ENCODE measurements around the gene ADAM17. TPM values are rescaled to one million over a fixed set of nuclear protein-coding genes. Genes with fewer than 3 reads are reported as not detected.
A peak's percentile ranks its signal among the peaks of the same experiment; 100 is the strongest.

The ADAM17 gene
- total and polyA plus RNA-seq, 9 of the 15 experiments (the other 6 are each of a cell fraction or from before 2014, with no cell fraction given), result 5.8 to 30.0 (median 19.0) TPM

- TF ChIP-seq ZNF121 (CRISPR knock-in tag; conservative IDR thresholded peaks at IDR 0.05) (no peak), KDM1A (IDR thresholded peaks at IDR 0.05) (no peak), TAL1 (IDR thresholded peaks at IDR 0.05) (no peak), KLF6 (CRISPR knock-in tag; IDR thresholded peaks at IDR 0.05; ENCODE audit: borderline replicate concordance) (no peak), OTX1 (CRISPR knock-in tag; IDR thresholded peaks at IDR 0.05) (0 out of 2 replicates have a peak, but pooled peaks have one; percentile 5), ZZZ3 (IDR thresholded peaks at IDR 0.05) (no peak), KLF10 (CRISPR knock-in tag; IDR thresholded peaks at IDR 0.05) (no peak), ESRRB (CRISPR knock-in tag; IDR thresholded peaks at IDR 0.05; ENCODE audit: borderline replicate concordance) (no peak), GATAD2A (IDR thresholded peaks at IDR 0.05) (peak; percentile 49), ETV5 (CRISPR knock-in tag; IDR thresholded peaks at IDR 0.05; ENCODE audit: low read depth) (peak; percentile 90), ZNF384 (IDR thresholded peaks at IDR 0.05; ENCODE audit: low read depth, low read length) (no peak), ARID4B (CRISPR knock-in tag; IDR thresholded peaks at IDR 0.05) (peak; percentile 57; the same call in 1 of the 2 replicates), GABPA (tag; conservative IDR thresholded peaks at IDR 0.05; ENCODE audit: low read depth) (peak; percentile 97), SMARCA4 (IDR thresholded peaks at IDR 0.05) (no peak), RHOXF2B (CRISPR knock-in tag; conservative IDR thresholded peaks at IDR 0.05) (no peak), ZNF507 (tag; conservative IDR thresholded peaks at IDR 0.05) (no peak)
- TF ChIP-seq, protein P1, sequence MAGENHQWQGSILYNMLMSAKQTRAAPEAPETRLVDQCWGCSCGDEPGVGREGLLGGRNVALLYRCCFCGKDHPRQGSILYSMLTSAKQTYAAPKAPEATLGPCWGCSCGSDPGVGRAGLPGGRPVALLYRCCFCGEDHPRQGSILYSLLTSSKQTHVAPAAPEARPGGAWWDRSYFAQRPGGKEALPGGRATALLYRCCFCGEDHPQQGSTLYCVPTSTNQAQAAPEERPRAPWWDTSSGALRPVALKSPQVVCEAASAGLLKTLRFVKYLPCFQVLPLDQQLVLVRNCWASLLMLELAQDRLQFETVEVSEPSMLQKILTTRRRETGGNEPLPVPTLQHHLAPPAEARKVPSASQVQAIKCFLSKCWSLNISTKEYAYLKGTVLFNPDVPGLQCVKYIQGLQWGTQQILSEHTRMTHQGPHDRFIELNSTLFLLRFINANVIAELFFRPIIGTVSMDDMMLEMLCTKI (IDR thresholded peaks at IDR 0.05; ENCODE audit: partially characterized antibody), result no peak
- TF ChIP-seq, protein P2, sequence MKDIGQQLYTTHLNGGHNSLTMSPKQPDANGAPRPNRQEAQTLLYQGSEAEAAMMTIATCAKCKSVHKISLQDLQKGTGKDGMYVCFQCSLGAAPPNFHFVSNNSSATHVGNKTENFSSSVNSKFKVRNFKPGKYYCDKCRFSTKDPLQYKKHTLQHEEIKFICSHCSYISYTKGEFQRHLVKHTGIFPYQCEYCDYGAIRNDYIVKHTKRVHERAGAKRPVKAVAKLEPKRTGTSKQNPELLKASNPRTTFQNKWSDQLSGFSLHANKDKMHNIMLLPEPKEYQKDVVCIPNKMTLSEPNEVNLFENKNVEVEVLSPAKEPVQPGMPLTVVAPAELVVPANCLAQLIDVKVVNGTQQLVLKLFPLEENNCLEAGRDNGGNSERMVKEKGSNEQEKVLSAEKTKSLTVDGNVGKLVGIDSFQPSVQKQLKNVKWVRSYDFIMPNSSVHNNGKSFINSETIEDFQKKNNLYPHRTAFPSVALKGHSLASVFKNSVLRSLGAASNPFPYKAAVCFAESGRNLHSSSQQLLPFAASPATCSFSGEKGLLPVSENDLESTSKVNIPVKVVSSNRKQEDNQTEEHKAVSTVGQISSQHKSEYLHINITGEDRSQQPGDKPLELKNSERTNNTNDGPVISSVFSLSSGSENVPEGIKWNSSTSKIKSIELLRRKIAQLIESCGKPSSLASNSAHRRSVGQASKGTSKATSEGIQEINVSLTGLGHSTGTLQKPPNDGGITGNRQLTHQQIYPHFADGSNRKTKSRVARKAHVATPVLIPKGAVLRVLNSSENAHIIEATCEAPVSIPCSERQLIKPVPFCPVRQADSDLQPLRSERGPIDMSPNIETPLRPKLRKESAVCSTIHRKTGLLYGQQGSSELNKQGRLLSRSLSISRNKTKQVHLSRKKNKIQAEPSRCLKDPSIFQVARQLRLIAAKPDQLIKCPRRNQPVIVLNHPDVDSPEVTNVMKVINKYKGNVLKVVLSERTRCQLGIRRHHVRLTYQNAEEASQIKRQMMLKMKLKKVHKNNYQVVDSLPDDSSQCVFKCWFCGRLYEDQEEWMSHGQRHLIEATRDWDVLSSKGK (CRISPR knock-in tag; IDR thresholded peaks at IDR 0.05), result no peak
Observed at GRCh38 chr2:9555297-9556120, at the start of gene ADAM17 (continued).
